GM12878 (cell line): Measurements from ENCODE around the gene FPR1. TPM values are rescaled to one million over a fixed set of nuclear protein-coding genes. Genes with fewer than 3 reads are reported as not detected.

Experiments
- ATAC-seq: fragments of 200-7000 bp; cut with Tn5 transposase; 3 replicates; pipeline ENCODE4 v1.9.1; 2020; ENCODE audit warnings: mild to moderate bottlenecking, moderate library complexity
- BruUV-seq: library from RNA; stranded (reverse); fragments of 400-500 nt; replicated peaks from 2 replicates; lab custom pipeline; 2021; lab: Mats Ljungman, UMichigan
- CTCF ChIA-PET: fragments of 300-600 bp; sonication (Branson Sonifier 250); formaldehyde crosslinking; extraction: SDS; loops from one replicate; lab custom pipeline; 2021; ENCODE audit warnings: inconsistent platforms; lab: Yijun Ruan, JAX
- POLR2A ChIA-PET: fragments of 350-600 bp; formaldehyde crosslinking; extraction: SDS; loops from one replicate; lab custom pipeline; 2021; ENCODE audit warnings: inconsistent platforms; lab: Charles Lee
- RAD21 ChIA-PET: fragments of 300-600 bp; sonication (Branson Sonifier 250); formaldehyde crosslinking; loops from one replicate; lab custom pipeline; 2023; ENCODE audit warnings: antibody characterized with exemption; ENCODE audit not compliant: unreplicated experiment; lab: Charles Lee
- SMC1A ChIA-PET: fragments of 300-600 bp; sonication (Branson Sonifier 250); formaldehyde crosslinking; loops from one replicate; lab custom pipeline; 2023; ENCODE audit not compliant: unreplicated experiment, uncharacterized antibody; lab: Charles Lee
- DNase-seq: peaks from one replicate; pipeline ENCODE4 v3.0.0-alpha.2; 2011; ENCODE audit warnings: low read depth, low spot score
- FAIRE-seq: peaks from 3 replicates; lab custom pipeline; 2011; peaks lifted over from hg19 to GRCh38; lab: Jason Lieb, UNC
- H2AFZ ChIP-seq: 2 replicates; pipeline ENCODE4 v1.6.0; 2011; ENCODE audit warnings: low read depth, low read length, control low read depth; ENCODE audit not compliant: control insufficient read depth
- H3K27ac ChIP-seq: 2 replicates; pipeline ENCODE4 v1.5.1; 2011; ENCODE audit warnings: control low read depth; ENCODE audit not compliant: control insufficient read depth, insufficient read depth
- H3K27me3 ChIP-seq, 2 experiments: replicated peaks in 1 of 2; 2 replicates each; pipeline versions ENCODE4 v1.6.0 to v1.6.1; 2011; ENCODE audit warnings: low read length in 1 of 2; ENCODE audit not compliant: control insufficient read depth in 2 of 2, insufficient read depth in 2 of 2
- H3K36me3 ChIP-seq, 2 experiments: 2 replicates each; pipeline ENCODE4 v1.5.1; 2011; ENCODE audit warnings: low read length in 1 of 2; ENCODE audit not compliant: control insufficient read depth in 2 of 2, insufficient read depth in 2 of 2
- H3K4me1 ChIP-seq: 2 replicates; pipeline ENCODE4 v1.6.1; 2011; ENCODE audit warnings: mild to moderate bottlenecking, low read length, moderate library complexity, mixed read lengths; ENCODE audit not compliant: control insufficient read depth, insufficient read depth
- H3K4me2 ChIP-seq: 2 replicates; pipeline ENCODE4 v1.6.0; 2011; ENCODE audit warnings: control low read depth; ENCODE audit not compliant: control insufficient read depth, insufficient read depth
- H3K4me3 ChIP-seq: fragments of 200-600 bp; sonication (generic); 2 replicates; pipeline ENCODE4 v1.5.1; 2016
- H3K79me2 ChIP-seq: 2 replicates; pipeline ENCODE4 v1.6.0; 2011; ENCODE audit warnings: low read length; ENCODE audit not compliant: control insufficient read depth, insufficient read depth
- H3K9ac ChIP-seq: 2 replicates; pipeline ENCODE4 v1.8.0; 2011; ENCODE audit warnings: low read length, control low read depth, mixed read lengths; ENCODE audit not compliant: control insufficient read depth, insufficient read depth
- H3K9me3 ChIP-seq: replicated peaks from 3 replicates; pipeline ENCODE4 v1.5.1; 2011; ENCODE audit warnings: mild to moderate bottlenecking, low read length; ENCODE audit not compliant: control insufficient read depth, insufficient read depth
- H4K20me1 ChIP-seq: 2 replicates; pipeline ENCODE4 v1.6.0; 2011; ENCODE audit not compliant: control insufficient read depth, insufficient read depth
- FOXK2 ChIP-seq: fragments of 450-650 bp; IDR thresholded peaks from 2 replicates; pipeline ENCODE4 v1.6.1; 2017; ENCODE audit warnings: mild to moderate bottlenecking, moderate library complexity
- JUNB ChIP-seq: IDR thresholded peaks from 2 replicates; pipeline ENCODE4 v1.6.1; 2016; ENCODE audit warnings: antibody characterized with exemption, mild to moderate bottlenecking
- MEF2B ChIP-seq: fragments of 450-650 bp; IDR thresholded peaks from 2 replicates; pipeline ENCODE4 v1.6.1; 2018; ENCODE audit warnings: mild to moderate bottlenecking, moderate library complexity; ENCODE audit not compliant: partially characterized antibody, poor library complexity, severe bottlenecking
- RELA ChIP-seq: fragments of 450-650 bp; IDR thresholded peaks from 2 replicates; pipeline ENCODE4 v1.8.0; 2014; ENCODE audit warnings: borderline replicate concordance; ENCODE audit not compliant: partially characterized antibody
- YBX1 ChIP-seq: fragments of 450-650 bp; IDR thresholded peaks from 2 replicates; pipeline ENCODE4 v1.6.1; 2016; ENCODE audit warnings: antibody characterized with exemption
- WGBS: methylation state at CpG from one replicate; pipeline ENCODE4 v1.1.6; 2016; ENCODE audit warnings: low lambda C conversion rate; ENCODE audit not compliant: insufficient replicate concordance, insufficient coverage; ENCODE audit errors: missing lambda C conversion rate; 5-methylcytosine and 5-hydroxymethylcytosine counted together
- in situ Hi-C: fragments of 300-500 bp; cut with MboI; formaldehyde crosslinking; loops from 9 replicates; pipeline ENCODE4 v1.14.3; 2018; ENCODE audit warnings: mixed read lengths
- intact Hi-C: fragments of 100-400 bp; cut with micrococcal nuclease; formaldehyde crosslinking; loops from one replicate; pipeline ENCODE4 v1.14.2; 2022; ENCODE audit not compliant: unreplicated experiment
- polyA plus RNA-seq, 11 experiments: library from polyadenylated mRNA; depleted of rRNA in 4 of 11; unstranded in 6 of 11; stranded (reverse) in 5 of 11; fragments of >200 nt; fragmentation: Nextera tagmentation in 4 of 11; fragmentation: Illumina TruSeq in 1 of 11; extraction: Ambion mirVana in 4 of 11; extraction: Trizol in 1 of 11; gene quantifications; 1 replicate in 1 of 11; 2 replicates in 10 of 11; pipeline versions ENCODE4 v1.2.1 to v1.2.3, GENCODE V29; 2011 to 2016; ENCODE audit warnings: inconsistent platforms in 2 of 11, missing spikeins in 2 of 11, low read depth in 1 of 11
- total RNA-seq, 4 experiments: library from RNA; depleted of rRNA in 3 of 4; stranded (reverse); fragments of >200 nt in 3 of 4; fragmentation: Illumina TruSeq in 1 of 4; extraction: Trizol in 1 of 4; gene quantifications; 2 replicates each; pipeline versions ENCODE4 v1.2.1 to v1.2.3, GENCODE V29; 2013 to 2021
- TF ChIP-seq, protein P1 (sequence below): IDR thresholded peaks from 2 replicates; pipeline ENCODE4 v1.6.1; 2012; ENCODE audit warnings: low read depth, low read length, improper control_type of control experiment
- TF ChIP-seq, protein P2 (sequence below): fragments of 450-650 bp; IDR thresholded peaks from 2 replicates; pipeline ENCODE4 v1.6.1; 2018; ENCODE audit warnings: borderline replicate concordance, mild to moderate bottlenecking; ENCODE audit not compliant: partially characterized antibody

The FPR1 gene
- total and polyA plus RNA-seq, 10 of the 15 experiments (the other 5 are each of a cell fraction or from before 2014, with no cell fraction given), result not detected

DNA sequence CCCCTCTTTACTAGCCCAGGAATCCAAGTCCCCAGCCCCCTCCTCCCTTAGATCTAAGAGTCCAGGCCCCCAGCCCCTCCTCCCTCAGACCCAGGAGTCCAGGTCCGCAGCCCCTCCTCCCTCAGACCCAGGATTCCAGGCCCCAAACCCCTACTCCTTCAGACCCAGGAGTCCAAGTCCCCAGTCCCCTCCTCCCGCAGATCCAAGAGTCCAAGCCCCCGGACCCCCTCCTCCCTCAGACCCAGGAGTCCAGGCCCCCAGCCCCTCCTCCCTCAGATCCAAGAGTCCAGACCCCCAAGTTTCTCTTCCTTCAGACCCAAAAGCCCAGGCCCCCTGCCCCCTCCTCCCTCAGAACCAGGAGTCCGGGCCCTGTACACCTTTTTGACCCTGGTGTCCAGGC is 47.1 kb downstream of the FPR1 start:
- WGBS, result 8% methylated on average over 2 of the region's 4 CpGs
- in situ Hi-C loops (no loop called here), intact Hi-C loops (no loop called here)
- Histone ChIP-seq H3K9ac (peak overlapping the region; percentile 85), H3K9me3 (peaks cover 1% of the 10 kb centered on the region; the same call in 1 of the 3 replicates), H3K27me3 (no peaks in the 10 kb centered on the region; a peak in 1 of 4 replicates), H3K27ac (peak overlapping the region; percentile 64), H3K4me3 (peak overlapping the region; percentile 76), H3K4me2 (peak overlapping the region; percentile 68), H4K20me1 (no peaks in the 10 kb centered on the region), H2AFZ (peak overlapping the region; percentile 93), H3K4me1 (no peaks in the 10 kb centered on the region; the same call in 1 of the 2 replicates), H3K36me3 (no peaks in the 10 kb centered on the region), H3K79me2 (peaks cover 3% of the 10 kb centered on the region)
- ChIA-PET POLR2A (interaction anchor here (0.6 to 1.0 kb wide), 2 partner anchors 38 to 339 kb away, joined by 3 read pairs; partner anchors contain the start of gene ETFB), CTCF (interaction anchor here (0.7 to 1.3 kb wide), 3 partner anchors 10 to 73 kb away, joined by 3 read pairs; no protein-coding TSS in a partner anchor), RAD21 (interaction anchor here (0.6 to 0.8 kb wide), 2 partner anchors 38 to 306 kb away, joined by 3 to 6 read pairs; no protein-coding TSS in a partner anchor), SMC1A (no interaction called here)
- no TSS peak for BruUV-seq
- ATAC-seq (no peak), FAIRE-seq (no peak), DNase-seq (no peak)
- no peak for TF ChIP-seq YBX1
- TF ChIP-seq, protein P1, sequence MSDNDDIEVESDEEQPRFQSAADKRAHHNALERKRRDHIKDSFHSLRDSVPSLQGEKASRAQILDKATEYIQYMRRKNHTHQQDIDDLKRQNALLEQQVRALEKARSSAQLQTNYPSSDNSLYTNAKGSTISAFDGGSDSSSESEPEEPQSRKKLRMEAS, result no peak
- TF ChIP-seq RELA, result no peak
- TF ChIP-seq, protein P2, sequence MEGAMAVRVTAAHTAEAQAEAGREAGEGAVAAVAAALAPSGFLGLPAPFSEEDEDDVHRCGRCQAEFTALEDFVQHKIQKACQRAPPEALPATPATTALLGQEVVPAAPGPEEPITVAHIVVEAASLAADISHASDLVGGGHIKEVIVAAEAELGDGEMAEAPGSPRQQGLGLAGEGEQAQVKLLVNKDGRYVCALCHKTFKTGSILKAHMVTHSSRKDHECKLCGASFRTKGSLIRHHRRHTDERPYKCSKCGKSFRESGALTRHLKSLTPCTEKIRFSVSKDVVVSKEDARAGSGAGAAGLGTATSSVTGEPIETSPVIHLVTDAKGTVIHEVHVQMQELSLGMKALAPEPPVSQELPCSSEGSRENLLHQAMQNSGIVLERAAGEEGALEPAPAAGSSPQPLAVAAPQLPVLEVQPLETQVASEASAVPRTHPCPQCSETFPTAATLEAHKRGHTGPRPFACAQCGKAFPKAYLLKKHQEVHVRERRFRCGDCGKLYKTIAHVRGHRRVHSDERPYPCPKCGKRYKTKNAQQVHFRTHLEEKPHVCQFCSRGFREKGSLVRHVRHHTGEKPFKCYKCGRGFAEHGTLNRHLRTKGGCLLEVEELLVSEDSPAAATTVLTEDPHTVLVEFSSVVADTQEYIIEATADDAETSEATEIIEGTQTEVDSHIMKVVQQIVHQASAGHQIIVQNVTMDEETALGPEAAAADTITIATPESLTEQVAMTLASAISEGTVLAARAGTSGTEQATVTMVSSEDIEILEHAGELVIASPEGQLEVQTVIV, result no peak
- no peak for TF ChIP-seq MEF2B
- no peak for TF ChIP-seq FOXK2
- TF ChIP-seq JUNB, result no peak
